Measurements from ENCODE around the gene DVL3. TPM values are rescaled to one million over a fixed set of nuclear protein-coding genes. Genes with fewer than 3 reads are reported as not detected.
A peak's percentile ranks its signal among the peaks of the same experiment; 100 is the strongest.
"Not testable (repeated sequence)": the region's sequence is repeated elsewhere in the genome, so short reads cannot be mapped to it uniquely, and the experiment has no call there.

The DVL3 gene
- total RNA-seq: 10 to 100 TPM; 30.1 to 41.7 TPM

DNA sequence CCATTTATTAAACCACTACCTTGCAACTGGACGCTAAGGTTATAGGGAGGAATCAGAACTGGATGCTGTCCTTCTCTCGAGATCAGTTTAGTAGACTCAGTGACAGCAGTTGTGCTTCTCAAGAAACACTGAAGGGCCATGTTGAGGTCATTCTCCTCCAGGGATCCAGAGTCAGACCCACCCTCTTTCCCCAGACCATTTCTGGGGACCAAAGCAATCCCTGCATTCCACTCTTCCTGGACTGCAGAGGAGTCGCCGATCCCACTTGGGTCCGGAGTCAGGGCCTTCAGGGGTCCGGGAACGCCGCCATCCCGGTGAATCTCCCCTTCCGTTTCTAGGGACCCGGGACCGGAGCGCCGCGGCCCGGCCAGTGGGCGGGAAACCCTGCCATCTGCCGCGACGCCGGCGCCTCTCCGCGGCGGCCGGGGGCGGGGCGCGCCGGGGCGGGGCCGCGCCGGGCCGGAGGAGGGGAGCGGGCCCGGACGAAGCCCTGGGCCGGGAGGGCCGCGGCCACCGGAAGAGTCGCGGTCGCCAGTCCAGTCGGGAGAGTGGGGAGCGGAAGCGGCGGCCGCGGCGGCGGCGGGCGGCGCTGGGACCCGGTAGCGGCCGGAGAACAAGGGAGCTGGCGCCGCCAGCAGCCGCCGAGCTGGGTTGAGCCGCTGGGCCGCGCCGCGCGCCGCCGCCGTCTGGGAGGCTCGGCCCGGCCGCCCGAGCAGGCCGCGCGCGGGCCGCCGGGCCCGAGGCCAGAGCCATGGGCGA is at the start of gene DVL3:
Gene DVL3 (plus strand): TSS at position 493 of the 759 bp plus-strand sequence. CDS start 259 bp downstream, at position 752.
- no peaks in the 10 kb centered on the region for H3K9me3 Mint-ChIP-seq
- peak within 1 kb of the TSS; percentile 90 to 97 for H3K27ac Mint-ChIP-seq
- H3K36me3 Mint-ChIP-seq: peaks cover 0 to 4% of the 10 kb centered on the region in 2 donors
- DNase-seq (ENCODE audit: low spot score in 2 of 2) (peak; percentile 53 to 71), ATAC-seq (peak; percentile 82 to 84)

DNA sequence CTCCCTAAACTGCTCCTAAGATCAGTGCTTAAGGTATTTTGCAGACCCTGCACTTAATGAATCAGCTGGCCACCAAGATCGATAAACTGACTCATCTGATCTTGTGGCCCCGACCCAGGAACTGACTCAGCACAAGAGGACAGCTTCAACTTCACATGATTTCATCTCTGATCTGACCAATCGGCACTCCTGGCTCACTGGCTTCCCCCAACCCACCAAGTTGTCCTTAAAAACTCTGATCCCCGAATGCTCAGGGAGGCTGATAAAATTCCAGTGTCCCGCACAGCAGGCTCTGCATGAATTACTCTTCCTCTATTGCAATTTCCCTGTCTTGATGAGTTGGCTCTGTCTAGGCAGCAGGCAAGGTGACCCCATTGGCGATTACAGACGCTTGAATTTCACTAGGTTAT is 44.9 kb upstream of the DVL3 start:
- H3K27ac Mint-ChIP-seq: no peak overlapping the region
- H3K36me3 Mint-ChIP-seq: no peaks in the 10 kb centered on the region
- DNase-seq (ENCODE audit: low spot score in 2 of 2) (no peak), ATAC-seq (no peak)
- no peaks in the 10 kb centered on the region for H3K9me3 Mint-ChIP-seq

DNA sequence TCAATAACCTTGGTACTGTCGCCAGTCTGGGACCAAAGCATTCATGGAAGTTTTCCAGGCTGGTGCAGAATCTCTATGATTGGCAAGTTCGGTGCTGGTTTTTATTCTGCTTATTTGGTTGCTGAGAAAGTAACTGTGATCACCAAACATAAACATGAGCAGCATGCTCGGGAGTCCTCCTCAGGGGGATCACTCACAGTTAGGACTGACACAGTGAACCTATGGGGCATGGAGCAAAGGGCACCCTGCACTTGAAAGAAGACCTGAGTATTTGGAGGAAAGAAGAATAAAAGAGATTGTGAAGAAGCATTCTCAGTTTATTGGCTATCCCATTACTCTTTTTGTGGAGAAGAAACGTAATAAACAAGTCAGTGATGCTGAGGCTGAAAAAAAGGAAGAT is 39.2 kb upstream of the DVL3 start:
- no peak for ATAC-seq
- H3K9me3 Mint-ChIP-seq: no peaks in the 10 kb centered on the region
- no peak overlapping the region for H3K27ac Mint-ChIP-seq
- H3K36me3 Mint-ChIP-seq: no peaks in the 10 kb centered on the region
- DNase-seq (ENCODE audit: low spot score in 2 of 2): no peak

DNA sequence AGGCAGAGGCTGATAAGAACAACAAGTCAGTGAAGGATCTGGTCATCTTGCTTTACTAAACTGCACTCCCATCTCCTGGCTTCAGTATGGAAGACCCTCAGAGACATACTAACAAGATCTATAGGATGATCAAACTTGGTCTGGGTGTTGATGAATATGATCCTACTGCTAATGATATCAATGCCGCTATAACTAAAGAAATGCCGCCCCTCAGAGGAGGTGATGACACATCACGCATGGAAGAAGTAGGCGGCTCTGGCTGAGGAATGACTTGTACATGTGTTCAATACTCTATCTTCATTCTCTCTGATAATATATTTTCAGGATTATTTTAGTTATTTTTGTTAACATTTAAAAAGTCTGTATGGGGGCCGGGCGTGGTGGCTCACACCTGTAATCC is 37.5 kb upstream of the DVL3 start:
- Mint-ChIP-seq H3K9me3 (no peaks in the 10 kb centered on the region), H3K27ac (no peak overlapping the region), H3K36me3 (no peaks in the 10 kb centered on the region)
- DNase-seq (ENCODE audit: low spot score in 2 of 2) (no peak), ATAC-seq (no peak)

DNA sequence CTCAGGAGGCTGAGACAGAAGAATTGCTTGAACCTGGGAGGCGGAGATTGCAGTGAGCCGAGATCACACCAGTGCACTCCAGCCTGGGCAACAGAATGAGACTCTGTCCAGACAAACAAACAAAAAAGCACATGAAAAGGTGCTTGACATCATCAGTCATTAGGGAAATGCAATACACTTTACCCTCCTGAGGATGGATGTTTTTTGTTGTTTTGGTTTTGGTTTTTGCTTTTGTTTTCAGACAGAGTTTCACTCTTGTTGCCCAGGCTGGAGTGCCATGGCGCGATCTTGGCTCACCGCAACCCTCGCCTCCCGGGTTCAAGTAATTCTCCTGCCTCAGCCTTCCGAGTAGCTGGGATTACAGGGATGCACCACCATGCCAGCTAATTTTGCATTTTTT is 34.1 kb upstream of the DVL3 start:
- not testable (repeated sequence) for H3K9me3 Mint-ChIP-seq

DNA sequence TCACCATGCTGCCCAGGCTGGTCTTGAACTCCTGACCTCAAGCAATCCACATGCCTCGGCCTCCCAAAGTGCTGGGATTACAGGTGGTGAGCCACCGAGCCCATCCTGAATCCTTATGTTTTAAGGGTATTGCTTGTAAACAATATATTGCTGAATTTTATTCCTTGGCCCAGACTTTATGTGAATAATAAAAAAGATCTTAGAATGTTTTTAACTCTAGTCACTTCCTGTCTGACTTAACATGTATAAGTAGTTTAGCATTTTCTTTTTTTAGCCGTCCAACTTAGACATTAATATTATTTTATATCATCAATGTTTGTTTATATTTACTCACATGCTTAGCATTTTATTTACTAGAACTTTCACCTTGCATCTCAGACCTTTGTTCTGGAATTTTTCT is 29.2 kb upstream of the DVL3 start:
- no peak overlapping the region for H3K27ac Mint-ChIP-seq
- no peak for ATAC-seq
- H3K9me3 Mint-ChIP-seq: no peaks in the 10 kb centered on the region
- no peaks in the 10 kb centered on the region for H3K36me3 Mint-ChIP-seq
- no peak for DNase-seq (ENCODE audit: low spot score in 2 of 2)

More for the DNA sequence above, 34.1 kb upstream of the DVL3 start:
- not testable (repeated sequence) for ATAC-seq; H3K27ac Mint-ChIP-seq; DNase-seq (ENCODE audit: low spot score in 2 of 2); H3K36me3 Mint-ChIP-seq

DNA sequence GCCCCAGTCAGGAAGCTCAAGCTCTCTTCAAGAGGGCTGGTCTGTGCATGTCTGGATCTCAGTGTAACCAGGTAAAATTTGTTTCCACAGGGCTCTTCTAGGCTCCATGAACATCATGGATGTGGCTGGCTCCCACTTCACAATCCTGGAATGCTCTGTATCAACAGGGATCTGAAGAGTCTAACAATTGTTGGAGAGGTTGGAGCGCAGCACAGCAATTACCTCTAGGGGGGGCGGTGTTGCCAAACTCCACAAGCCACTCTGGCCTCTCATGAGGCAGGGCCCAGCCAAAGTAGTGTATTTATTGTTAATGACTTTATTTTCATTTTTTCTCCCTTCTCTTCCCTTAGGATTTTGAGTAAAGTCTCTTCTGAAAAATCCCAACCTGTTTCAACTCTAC is 26.2 kb upstream of the DVL3 start:
- H3K9me3 Mint-ChIP-seq: no peaks in the 10 kb centered on the region
- ATAC-seq (peak; percentile 40 to 47), DNase-seq (ENCODE audit: low spot score in 2 of 2) (no peak)
- peaks cover 2 to 6% of the 10 kb centered on the region in 2 donors for H3K36me3 Mint-ChIP-seq
- no peak overlapping the region for H3K27ac Mint-ChIP-seq

DNA sequence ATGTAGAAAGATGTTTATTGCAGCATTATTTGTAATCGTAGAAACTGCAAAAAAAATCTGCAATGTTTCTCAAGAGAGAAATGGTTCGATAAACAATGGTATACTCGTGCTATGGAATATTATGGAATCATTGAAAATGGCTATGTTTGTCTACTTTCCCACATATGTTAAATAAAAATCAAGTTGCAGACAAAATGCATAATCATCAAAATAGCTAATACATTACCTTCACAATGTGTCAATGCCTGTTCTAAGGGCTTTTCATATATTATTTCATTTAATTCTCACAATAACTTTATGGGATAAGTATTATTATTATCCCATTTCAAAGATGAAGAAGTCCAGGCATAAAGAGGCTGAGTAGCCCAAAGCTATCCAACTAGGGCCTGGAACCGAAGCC is 22.2 kb upstream of the DVL3 start:
- no peak overlapping the region for H3K27ac Mint-ChIP-seq
- ATAC-seq: no peak

DNA sequence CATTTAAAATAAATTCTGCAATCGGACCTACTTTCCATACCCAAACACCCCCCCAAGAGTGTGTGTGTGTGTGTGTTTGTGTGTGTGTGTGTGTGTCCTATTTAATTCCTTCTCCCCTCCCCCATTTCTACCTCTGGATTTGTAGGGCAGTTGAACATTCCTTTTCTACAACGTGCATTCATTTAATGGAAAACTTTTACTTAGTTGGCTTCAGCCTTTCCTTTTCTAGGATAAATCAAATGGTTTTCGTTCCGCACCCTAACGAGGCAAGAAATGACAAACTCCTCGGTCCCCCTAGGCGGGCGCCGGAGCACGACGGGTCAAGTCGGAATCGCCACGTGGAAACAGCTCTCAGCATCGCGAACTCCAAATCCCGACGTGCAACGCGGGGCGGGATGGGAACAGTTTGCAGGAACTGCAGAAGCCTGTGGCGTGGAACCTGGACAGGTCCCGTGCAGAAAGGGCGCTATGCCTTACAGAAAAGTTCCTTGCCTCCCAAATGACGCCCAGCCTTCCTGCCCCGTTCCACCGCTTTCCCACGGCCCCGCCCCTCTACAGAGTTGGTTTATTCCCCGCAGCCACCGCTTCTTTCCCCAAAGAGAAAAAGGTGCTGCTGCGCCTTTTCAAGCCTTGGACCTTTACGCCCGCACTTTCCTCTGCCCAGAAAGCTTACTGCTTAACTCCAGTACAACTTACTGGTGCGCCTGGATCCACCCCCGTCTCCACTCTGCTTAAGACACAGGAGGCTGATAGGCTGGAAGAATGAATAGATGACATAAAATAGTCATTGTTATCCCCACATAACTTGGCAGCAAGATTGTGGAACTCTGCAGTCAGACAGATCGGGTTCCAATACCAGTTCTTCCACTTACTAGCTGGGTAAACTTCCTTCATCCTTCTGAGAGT is 21.1 kb upstream of the DVL3 start:
- DNase-seq (ENCODE audit: low spot score in 2 of 2) (peak in 1 of 2 donors; percentile 42), ATAC-seq (peak; percentile 14 to 61)

More for the DNA sequence above, 22.2 kb upstream of the DVL3 start:
- no peak for DNase-seq (ENCODE audit: low spot score in 2 of 2)
- no peaks in the 10 kb centered on the region for H3K9me3 Mint-ChIP-seq
- peaks cover 22 to 25% of the 10 kb centered on the region in 2 donors for H3K36me3 Mint-ChIP-seq

DNA sequence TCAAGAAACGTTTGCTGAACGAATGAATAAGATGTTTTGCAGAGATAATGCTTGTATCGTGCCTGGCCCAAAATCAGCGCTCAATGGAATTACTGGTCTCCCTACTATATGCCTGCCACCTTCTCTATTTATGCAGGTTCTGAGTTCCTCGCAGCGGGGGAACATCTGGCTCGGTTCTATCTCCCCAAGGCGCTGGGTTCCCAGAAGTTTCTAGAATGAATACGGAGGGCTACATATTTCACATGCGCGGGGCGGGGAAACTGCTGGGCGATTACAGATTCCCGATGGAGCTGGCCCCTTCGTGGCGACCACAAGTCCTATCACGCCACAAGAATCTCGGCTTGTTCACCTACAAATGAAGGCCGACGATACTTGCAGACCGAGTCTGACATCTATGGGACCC is 20.4 kb upstream of the DVL3 start:
- ATAC-seq: peak; percentile 26 to 43
- no peaks in the 10 kb centered on the region for H3K9me3 Mint-ChIP-seq
- H3K36me3 Mint-ChIP-seq: peaks cover 24 to 25% of the 10 kb centered on the region in 2 donors
- no peak for DNase-seq (ENCODE audit: low spot score in 2 of 2)
- peak overlapping the region; percentile 88 to 96 for H3K27ac Mint-ChIP-seq

More for the DNA sequence above, 21.1 kb upstream of the DVL3 start:
- Mint-ChIP-seq H3K9me3 (no peaks in the 10 kb centered on the region), H3K27ac (peak overlapping the region; percentile 88 to 96), H3K36me3 (peaks cover 24 to 25% of the 10 kb centered on the region in 2 donors)

DNA sequence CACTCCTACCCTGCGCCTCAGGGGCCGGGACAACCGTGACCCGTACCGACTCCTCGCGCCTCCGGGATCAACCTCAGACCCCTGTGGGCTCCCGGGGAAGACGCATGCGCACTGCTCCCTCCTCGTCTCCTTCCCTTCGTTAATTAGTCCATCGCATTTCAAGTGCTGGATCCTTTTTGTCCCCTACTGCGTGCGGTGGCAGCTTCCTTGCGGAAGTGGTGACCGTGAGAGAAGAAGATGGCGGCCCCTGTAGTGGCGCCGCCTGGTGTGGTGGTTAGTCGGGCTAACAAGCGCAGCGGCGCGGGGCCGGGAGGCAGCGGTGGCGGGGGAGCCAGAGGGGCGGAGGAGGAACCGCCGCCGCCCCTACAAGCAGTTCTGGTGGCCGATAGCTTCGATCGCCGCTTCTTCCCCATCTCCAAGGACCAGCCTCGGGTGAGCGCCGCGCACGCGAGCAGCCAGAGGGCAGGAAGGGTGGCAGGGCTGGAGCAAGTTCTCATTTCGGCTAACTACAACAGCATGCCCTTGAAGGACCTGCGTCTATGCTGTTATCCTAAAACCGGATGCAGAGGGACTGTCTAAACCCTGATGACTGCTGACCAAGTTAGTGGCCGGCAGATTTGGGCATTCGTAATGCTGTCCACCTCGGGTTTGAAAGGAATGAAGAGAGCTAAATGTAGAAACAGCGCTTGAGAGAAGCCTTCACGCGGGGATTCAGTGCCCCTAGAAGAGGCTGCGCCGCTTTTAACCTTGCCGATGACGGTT is 19.8 kb upstream of the DVL3 start, which contains the start of gene EIF2B5:
Gene EIF2B5 (plus strand): TSS at position 210 of the 762 bp plus-strand sequence. CDS start 28 bp downstream, at position 238.
- ATAC-seq (peak; percentile 90 to 93), DNase-seq (ENCODE audit: low spot score in 2 of 2) (peak; percentile 81 to 86)
- no peaks in the 10 kb centered on the region for H3K9me3 Mint-ChIP-seq
- peaks cover 24 to 25% of the 10 kb centered on the region in 2 donors for H3K36me3 Mint-ChIP-seq
- H3K27ac Mint-ChIP-seq: peak within 1 kb of the TSS; percentile 88 to 96

DNA sequence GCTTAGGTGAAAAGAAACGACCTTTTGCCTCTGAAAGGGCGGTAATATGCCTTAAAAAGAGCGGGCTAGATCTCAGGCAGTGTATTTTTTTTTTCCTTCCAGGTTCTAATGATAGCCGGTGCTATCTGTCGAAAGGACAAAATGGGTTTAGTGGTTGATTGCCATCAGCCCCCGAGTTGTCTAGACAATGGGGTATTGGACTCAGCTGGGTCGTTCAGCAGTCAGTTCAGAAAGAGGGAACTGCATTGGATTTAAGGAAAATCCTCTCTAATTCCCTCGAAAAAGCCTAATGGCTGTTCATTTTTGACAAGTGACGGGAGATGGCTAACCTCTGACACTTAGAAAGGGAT is 19.3 kb upstream of the DVL3 start:
- H3K27ac Mint-ChIP-seq: peak overlapping the region; percentile 88 to 96
- ATAC-seq (no peak), DNase-seq (ENCODE audit: low spot score in 2 of 2) (no peak)
- H3K36me3 Mint-ChIP-seq: peaks cover 24 to 25% of the 10 kb centered on the region in 2 donors
- no peaks in the 10 kb centered on the region for H3K9me3 Mint-ChIP-seq

DNA sequence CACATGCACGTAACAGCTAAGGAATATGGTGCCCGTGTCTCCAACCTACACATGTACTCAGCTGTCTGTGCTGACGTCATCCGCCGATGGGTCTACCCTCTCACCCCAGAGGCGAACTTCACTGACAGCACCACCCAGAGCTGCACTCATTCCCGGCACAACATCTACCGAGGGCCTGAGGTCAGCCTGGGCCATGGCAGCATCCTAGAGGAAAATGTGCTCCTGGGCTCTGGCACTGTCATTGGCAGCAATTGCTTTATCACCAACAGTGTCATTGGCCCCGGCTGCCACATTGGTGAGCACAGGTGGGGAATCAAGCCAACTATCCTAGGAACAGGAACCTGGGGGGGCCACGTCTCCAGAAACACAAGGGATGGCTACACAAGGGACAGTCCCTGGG is 14.7 kb upstream of the DVL3 start:
- H3K36me3 Mint-ChIP-seq: peaks cover 13 to 16% of the 10 kb centered on the region in 2 donors
- no peaks in the 10 kb centered on the region for H3K9me3 Mint-ChIP-seq
- no peak for ATAC-seq
- DNase-seq (ENCODE audit: low spot score in 2 of 2): no peak
- no peak overlapping the region for H3K27ac Mint-ChIP-seq

DNA sequence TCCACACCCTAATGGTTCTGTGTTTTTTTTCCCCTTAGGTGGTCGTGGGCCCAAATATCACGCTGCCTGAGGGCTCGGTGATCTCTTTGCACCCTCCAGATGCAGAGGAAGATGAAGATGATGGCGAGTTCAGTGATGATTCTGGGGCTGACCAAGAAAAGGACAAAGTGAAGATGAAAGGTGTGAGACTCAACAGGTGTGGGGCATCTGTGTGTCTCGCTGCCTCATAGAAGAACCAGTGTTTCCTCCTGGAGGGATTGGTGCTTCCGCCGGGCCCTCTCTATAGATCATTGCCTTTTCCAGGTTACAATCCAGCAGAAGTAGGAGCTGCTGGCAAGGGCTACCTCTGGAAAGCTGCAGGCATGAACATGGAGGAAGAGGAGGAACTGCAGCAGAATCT is 13.0 kb upstream of the DVL3 start:
- no peak for ATAC-seq
- Mint-ChIP-seq H3K27ac (peak overlapping the region in 1 of 2 donors; percentile 78), H3K36me3 (peaks cover 5 to 9% of the 10 kb centered on the region in 2 donors), H3K9me3 (no peaks in the 10 kb centered on the region)
- DNase-seq (ENCODE audit: low spot score in 2 of 2): no peak

DNA sequence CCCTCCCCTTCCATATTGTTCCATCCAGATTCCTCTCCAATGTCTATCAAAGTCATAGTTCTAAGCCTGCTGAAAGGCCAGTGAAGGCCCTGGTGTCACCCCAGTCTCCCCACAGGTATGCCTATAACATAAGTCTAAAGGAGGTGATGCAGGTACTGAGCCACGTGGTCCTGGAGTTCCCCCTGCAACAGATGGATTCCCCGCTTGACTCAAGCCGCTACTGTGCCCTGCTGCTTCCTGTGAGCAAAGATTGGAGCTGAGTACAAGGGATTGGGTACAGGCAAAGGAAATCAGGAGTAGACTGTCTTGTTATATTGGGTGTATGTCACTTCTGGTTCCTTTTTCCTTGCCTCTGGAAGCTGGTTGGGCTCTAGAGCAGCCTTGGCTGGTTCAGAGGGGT is 11.8 kb upstream of the DVL3 start:
- peak overlapping the region in 1 of 2 donors; percentile 78 for H3K27ac Mint-ChIP-seq
- no peaks in the 10 kb centered on the region for H3K9me3 Mint-ChIP-seq
- peaks cover 0 to 5% of the 10 kb centered on the region in 2 donors for H3K36me3 Mint-ChIP-seq
- no peak for DNase-seq (ENCODE audit: low spot score in 2 of 2)
- ATAC-seq: no peak

DNA sequence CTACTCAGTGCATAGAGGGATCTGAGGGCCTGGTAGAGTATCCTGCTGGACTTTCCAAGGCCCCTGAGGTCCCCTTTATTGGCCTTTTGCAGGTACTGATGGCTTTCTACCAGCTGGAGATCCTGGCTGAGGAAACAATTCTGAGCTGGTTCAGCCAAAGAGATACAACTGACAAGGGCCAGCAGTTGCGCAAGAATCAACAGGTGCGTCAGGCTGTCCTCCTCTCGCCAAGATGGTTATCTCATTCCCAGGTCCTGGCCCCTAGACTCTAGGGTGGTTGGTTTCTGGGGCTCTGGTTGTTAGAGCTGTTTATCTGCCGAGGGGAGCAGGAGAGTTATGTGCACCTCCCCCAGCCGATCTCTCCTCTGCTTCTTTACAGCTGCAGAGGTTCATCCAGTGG is 10.7 kb upstream of the DVL3 start:
- ATAC-seq (no peak), DNase-seq (ENCODE audit: low spot score in 2 of 2) (no peak)
- Mint-ChIP-seq H3K36me3 (peaks cover 0 to 5% of the 10 kb centered on the region in 2 donors), H3K9me3 (no peaks in the 10 kb centered on the region), H3K27ac (no peak overlapping the region)

Measured in activated naive CD4-positive, alpha-beta T cell treated with anti-CD3 and anti-CD28 coated beads, Interleukin-2, amount 50 U/mL, for 72 hours (primary cell).